Uterus (tissue), 2 donors: ENCODE measurements around the gene LRP2BP.
"Not testable (repeated sequence)": the region's sequence is repeated elsewhere in the genome, so short reads cannot be mapped to it uniquely, and the experiment has no call there.

Experiments
- POLR2A ChIP-seq, 2 donors: fragments of 450-650 bp; IDR thresholded peaks; one replicate each; pipeline ENCODE4 v1.6.1; 2016; ENCODE audit warnings: antibody characterized with exemption in 2 of 2, mild to moderate bottlenecking in 1 of 2, moderate library complexity in 1 of 2
- TF ChIP-seq, protein P1 (sequence below), 4 experiments: fragments of 200-600 bp in 2 of 4; fragments of 450-650 bp in 2 of 4; sonication (generic) in 2 of 4; IDR thresholded peaks; one replicate each; pipeline ENCODE4 v1.5.1; 2016 to 2019; ENCODE audit warnings: antibody characterized with exemption in 4 of 4, mild to moderate bottlenecking in 2 of 4, moderate library complexity in 1 of 4

DNA sequence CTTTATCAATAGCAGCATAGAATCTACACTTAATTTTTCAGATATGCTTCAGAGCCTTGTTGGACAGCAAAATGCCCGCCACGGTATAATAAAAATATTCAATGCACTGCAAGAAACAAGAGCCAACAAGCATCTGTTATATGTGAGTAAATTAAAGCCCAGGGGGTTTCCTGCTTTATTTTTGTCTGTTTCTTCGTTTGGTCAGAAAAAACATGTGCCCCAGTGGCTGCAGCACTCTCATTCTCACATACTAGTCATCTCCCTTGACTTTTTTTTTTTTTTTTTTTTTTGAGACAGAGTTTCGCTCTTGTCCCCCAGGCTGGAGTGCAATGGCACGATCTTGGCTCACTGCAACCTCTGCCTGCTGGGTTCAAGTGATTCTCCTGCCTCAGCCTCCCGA lies 33.2 kb downstream of the LRP2BP start:
- TF ChIP-seq, protein P1, sequence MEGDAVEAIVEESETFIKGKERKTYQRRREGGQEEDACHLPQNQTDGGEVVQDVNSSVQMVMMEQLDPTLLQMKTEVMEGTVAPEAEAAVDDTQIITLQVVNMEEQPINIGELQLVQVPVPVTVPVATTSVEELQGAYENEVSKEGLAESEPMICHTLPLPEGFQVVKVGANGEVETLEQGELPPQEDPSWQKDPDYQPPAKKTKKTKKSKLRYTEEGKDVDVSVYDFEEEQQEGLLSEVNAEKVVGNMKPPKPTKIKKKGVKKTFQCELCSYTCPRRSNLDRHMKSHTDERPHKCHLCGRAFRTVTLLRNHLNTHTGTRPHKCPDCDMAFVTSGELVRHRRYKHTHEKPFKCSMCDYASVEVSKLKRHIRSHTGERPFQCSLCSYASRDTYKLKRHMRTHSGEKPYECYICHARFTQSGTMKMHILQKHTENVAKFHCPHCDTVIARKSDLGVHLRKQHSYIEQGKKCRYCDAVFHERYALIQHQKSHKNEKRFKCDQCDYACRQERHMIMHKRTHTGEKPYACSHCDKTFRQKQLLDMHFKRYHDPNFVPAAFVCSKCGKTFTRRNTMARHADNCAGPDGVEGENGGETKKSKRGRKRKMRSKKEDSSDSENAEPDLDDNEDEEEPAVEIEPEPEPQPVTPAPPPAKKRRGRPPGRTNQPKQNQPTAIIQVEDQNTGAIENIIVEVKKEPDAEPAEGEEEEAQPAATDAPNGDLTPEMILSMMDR (IDR thresholded peaks at IDR 0.05): not testable (repeated sequence)
- not testable (repeated sequence) for TF ChIP-seq POLR2A (IDR thresholded peaks at IDR 0.05)
